Upper lobe of left lung (tissue), 4 donors: ENCODE results near the gene MFAP4.

Experiments
- POLR2A ChIP-seq, 4 donors: fragments of 450-650 bp; IDR thresholded peaks; one replicate each; pipeline ENCODE4 v1.5.1; 2016 to 2017; ENCODE audit warnings: antibody characterized with exemption in 4 of 4, mild to moderate bottlenecking in 2 of 4
- TF ChIP-seq, protein P1 (sequence below), 6 experiments: fragments of 450-650 bp in 4 of 6; fragments of 200-600 bp in 2 of 6; sonication (generic) in 2 of 6; IDR thresholded peaks; one replicate each; pipeline ENCODE4 v1.5.1; 2016 to 2019; ENCODE audit warnings: antibody characterized with exemption in 6 of 6

DNA sequence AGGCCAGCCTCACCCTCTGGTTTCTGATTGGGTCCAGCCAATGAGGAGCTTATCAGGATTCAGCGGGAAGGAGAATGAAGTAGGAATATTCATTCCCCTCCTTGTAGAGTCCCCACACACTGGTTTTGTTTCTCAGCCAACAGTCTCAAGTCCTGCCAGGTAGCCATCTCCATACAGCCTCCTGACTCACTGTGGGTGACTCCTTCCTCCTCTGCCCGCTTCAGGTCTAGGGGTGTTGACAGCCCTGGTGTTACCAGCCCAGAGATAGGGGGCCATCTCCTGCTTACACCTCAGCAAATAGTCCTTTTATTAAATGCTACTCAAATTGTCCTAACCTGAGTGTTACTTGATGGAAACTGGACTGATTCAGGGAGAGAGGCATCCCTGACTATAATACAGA is 4.0 kb upstream of the MFAP4 start:
- TF ChIP-seq, protein P1, sequence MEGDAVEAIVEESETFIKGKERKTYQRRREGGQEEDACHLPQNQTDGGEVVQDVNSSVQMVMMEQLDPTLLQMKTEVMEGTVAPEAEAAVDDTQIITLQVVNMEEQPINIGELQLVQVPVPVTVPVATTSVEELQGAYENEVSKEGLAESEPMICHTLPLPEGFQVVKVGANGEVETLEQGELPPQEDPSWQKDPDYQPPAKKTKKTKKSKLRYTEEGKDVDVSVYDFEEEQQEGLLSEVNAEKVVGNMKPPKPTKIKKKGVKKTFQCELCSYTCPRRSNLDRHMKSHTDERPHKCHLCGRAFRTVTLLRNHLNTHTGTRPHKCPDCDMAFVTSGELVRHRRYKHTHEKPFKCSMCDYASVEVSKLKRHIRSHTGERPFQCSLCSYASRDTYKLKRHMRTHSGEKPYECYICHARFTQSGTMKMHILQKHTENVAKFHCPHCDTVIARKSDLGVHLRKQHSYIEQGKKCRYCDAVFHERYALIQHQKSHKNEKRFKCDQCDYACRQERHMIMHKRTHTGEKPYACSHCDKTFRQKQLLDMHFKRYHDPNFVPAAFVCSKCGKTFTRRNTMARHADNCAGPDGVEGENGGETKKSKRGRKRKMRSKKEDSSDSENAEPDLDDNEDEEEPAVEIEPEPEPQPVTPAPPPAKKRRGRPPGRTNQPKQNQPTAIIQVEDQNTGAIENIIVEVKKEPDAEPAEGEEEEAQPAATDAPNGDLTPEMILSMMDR (IDR thresholded peaks at IDR 0.05) = no peak
- no peak for TF ChIP-seq POLR2A (IDR thresholded peaks at IDR 0.05)
